HepG2 (cell line): Measurements from ENCODE around the gene DCDC2. TPM values are rescaled to one million over a fixed set of nuclear protein-coding genes. Genes with fewer than 3 reads are reported as not detected.
"Not testable (repeated sequence)": the region's sequence is repeated elsewhere in the genome, so short reads cannot be mapped to it uniquely, and the experiment has no call there.

Experiments used
- ATAC-seq: fragments of 200-7000 bp; cut with Tn5 transposase; 3 replicates; pipeline ENCODE4 v1.9.1; 2020; ENCODE audit warnings: mild to moderate bottlenecking, moderate library complexity
- BruUV-seq: library from RNA; stranded (reverse); fragments of 400-500 nt; replicated peaks from 2 replicates; lab custom pipeline; 2021; lab: Mats Ljungman, UMichigan
- CTCF ChIA-PET: fragments of 300-600 bp; formaldehyde crosslinking; extraction: SDS; loops from one replicate; lab custom pipeline; 2021; ENCODE audit warnings: low total read pairs, inconsistent platforms, low intra/inter-chr PET ratio; lab: Yijun Ruan, JAX
- POLR2A ChIA-PET: fragments of 350-600 bp; sonication (Branson Sonifier 250); formaldehyde crosslinking; loops from one replicate; lab custom pipeline; 2020; ENCODE audit warnings: antibody characterized with exemption, inconsistent platforms; lab: Yijun Ruan, JAX
- DNase-seq: peaks from one replicate; pipeline ENCODE4 v3.0.0-alpha.2; 2015; ENCODE audit warnings: low spot score
- FAIRE-seq: peaks from 3 replicates; lab custom pipeline; 2011; peaks lifted over from hg19 to GRCh38; lab: Jason Lieb, UNC
- H2AFZ ChIP-seq: one replicate; pipeline ENCODE4 v1.6.1; 2011; ENCODE audit warnings: low read length, inconsistent platforms
- H3K27ac ChIP-seq: fragments of 300-600 bp; 3 replicates; pipeline ENCODE4 v1.8.0; 2011; ENCODE audit warnings: mixed run types, mild to moderate bottlenecking, mixed read lengths, low read length, inconsistent platforms; ENCODE audit not compliant: insufficient read depth; ENCODE audit errors: extremely low read length
- H3K27me3 ChIP-seq, 2 experiments: fragments of 200-600 bp in 1 of 2; 2 replicates in 1 of 2; 3 replicates in 1 of 2; pipeline versions ENCODE4 v1.6.0 to v1.8.0; 2011; ENCODE audit warnings: low read length in 2 of 2, mild to moderate bottlenecking in 2 of 2, moderate library complexity in 2 of 2, inconsistent platforms in 1 of 2; ENCODE audit not compliant: insufficient read depth in 2 of 2, control insufficient read depth in 1 of 2
- H3K36me3 ChIP-seq, 2 experiments: fragments of 200-600 bp in 1 of 2; replicated peaks in 1 of 2; 2 replicates in 1 of 2; 3 replicates in 1 of 2; pipeline versions ENCODE4 v1.5.1 to v1.8.0; 2011; ENCODE audit warnings: low read length in 2 of 2, inconsistent platforms in 1 of 2; ENCODE audit not compliant: insufficient read depth in 2 of 2, control insufficient read depth in 1 of 2
- H3K4me1 ChIP-seq: 2 replicates; pipeline ENCODE4 v1.5.1; 2012; ENCODE audit warnings: low read length, inconsistent platforms; ENCODE audit not compliant: insufficient read depth
- H3K4me2 ChIP-seq: 2 replicates; pipeline ENCODE4 v1.6.0; 2011; ENCODE audit warnings: low read depth, low read length, inconsistent platforms
- H3K4me3 ChIP-seq, 3 experiments: fragments of 200-600 bp in 1 of 3; sonication (generic), shearing (Covaris generic) in 1 of 3; replicated peaks in 1 of 3; 2 replicates each; pipeline ENCODE4 v1.5.1; 2011 to 2016; ENCODE audit warnings: low read length in 3 of 3, inconsistent platforms in 2 of 3, low read depth in 2 of 3, mild to moderate bottlenecking in 2 of 3, control low read depth in 1 of 3, mixed read lengths in 1 of 3; ENCODE audit not compliant: insufficient read depth in 1 of 3
- H3K79me2 ChIP-seq: one replicate; pipeline ENCODE4 v1.6.1; 2011; ENCODE audit warnings: low read length, inconsistent platforms; ENCODE audit not compliant: insufficient read depth
- H3K9ac ChIP-seq: 2 replicates; pipeline ENCODE4 v1.6.0; 2011; ENCODE audit warnings: mild to moderate bottlenecking, low read depth, low read length, inconsistent platforms; ENCODE audit not compliant: insufficient read depth
- H3K9me3 ChIP-seq: 2 replicates; pipeline ENCODE4 v1.5.1; 2012; ENCODE audit warnings: mild to moderate bottlenecking, low read length
- H4K20me1 ChIP-seq: 2 replicates; pipeline ENCODE4 v1.6.0; 2011; ENCODE audit warnings: inconsistent platforms, mild to moderate bottlenecking, low read length, moderate library complexity; ENCODE audit not compliant: insufficient read depth
- ZFP90 ChIP-seq: sonication (generic); formaldehyde crosslinking; IDR thresholded peaks from 2 replicates; pipeline ENCODE4 v1.8.0; 2022; ENCODE audit warnings: missing genetic modification reagents, mild to moderate bottlenecking, inconsistent platforms, borderline replicate concordance
- ZNF121 ChIP-seq: sonication (generic); formaldehyde crosslinking; IDR thresholded peaks from 2 replicates; pipeline ENCODE4 v1.5.0; 2020; ENCODE audit warnings: mild to moderate bottlenecking, missing genetic modification reagents
- ZNF138 ChIP-seq: sonication (generic); formaldehyde crosslinking; IDR thresholded peaks from 2 replicates; pipeline ENCODE4 v1.5.0; 2020; ENCODE audit warnings: mild to moderate bottlenecking, low read depth, missing genetic modification reagents
- ZNF34 ChIP-seq: sonication (generic); formaldehyde crosslinking; IDR thresholded peaks from 2 replicates; pipeline ENCODE4 v1.4.0; 2020; ENCODE audit warnings: mild to moderate bottlenecking, missing genetic modification reagents, borderline replicate concordance
- WGBS: methylation state at CpG from one replicate; pipeline ENCODE4 v1.1.6; 2017; ENCODE audit warnings: low lambda C conversion rate; 5-methylcytosine and 5-hydroxymethylcytosine counted together
- in situ Hi-C: cut with HindIII; loops from 2 replicates; pipeline ENCODE4 v1.10.0; 2017; ENCODE audit warnings: low pct_unique_long_range_greater_than_20kb; ENCODE audit not compliant: extremely low pct_ligation_motif_present
- intact Hi-C: fragments of 100-400 bp; cut with micrococcal nuclease; formaldehyde crosslinking; loops from one replicate; pipeline ENCODE4 v1.10.0; 2022; ENCODE audit not compliant: unreplicated experiment
- polyA plus RNA-seq, 8 experiments: library from polyadenylated mRNA; depleted of rRNA in 3 of 8; stranded (reverse) in 7 of 8; unstranded in 1 of 8; fragments of >200 nt; fragmentation: Illumina TruSeq in 4 of 8; extraction: Trizol in 4 of 8; gene quantifications; 2 replicates each; pipeline versions ENCODE4 v1.2.1 to v1.2.3, GENCODE V29; 2011 to 2016; ENCODE audit warnings: low read depth in 4 of 8, missing spikeins in 1 of 8, mixed read lengths in 1 of 8; ENCODE audit not compliant: insufficient read depth in 1 of 8
- total RNA-seq, 5 experiments: library from RNA; depleted of rRNA; stranded (reverse); fragments of >200 nt; fragmentation: Illumina TruSeq; extraction: Trizol; gene quantifications; 2 replicates each; pipeline ENCODE4 v1.2.3, GENCODE V29; 2016; ENCODE audit warnings: low read depth in 1 of 5

Gene DCDC2
- total and polyA plus RNA-seq, 2 of the 13 experiments (the other 11 are each of a cell fraction or from before 2014, with no cell fraction given): 9.0 to 36.2 TPM

- H3K9ac ChIP-seq, ATAC-seq, H3K27ac ChIP-seq, H2AFZ ChIP-seq, intact Hi-C loops, H3K4me3 ChIP-seq, H3K9me3 ChIP-seq, DNase-seq, CTCF ChIA-PET, POLR2A ChIA-PET, H3K4me2 ChIP-seq, H3K27me3 ChIP-seq, H4K20me1 ChIP-seq, H3K4me1 ChIP-seq, BruUV-seq, FAIRE-seq, in situ Hi-C loops: not testable (repeated sequence)
- peak; percentile 91 for TF ChIP-seq ZFP90 (CRISPR knock-in tag)
- Histone ChIP-seq H3K36me3 (peaks cover 14 to 29% of the 10 kb centered on the region in 2 experiments), H3K79me2 (peaks cover 21% of the 10 kb centered on the region)
- WGBS: 89% methylated on average over 2 of the region's 2 CpGs
These were observed 64.0 kb downstream of the DCDC2 start for GRCh38 chr6:24293852-24294251.

- intact Hi-C loops: loop anchor here (10.0 kb wide), 1 partner anchor 208 kb away; the partner anchor contains the start of gene ALDH5A1
- no peak for DNase-seq
- WGBS: 96% methylated on average over 5 of the region's 5 CpGs
- POLR2A ChIA-PET: interaction anchor here (0.5 kb wide), 1 partner anchor 35 kb away, joined by 5 read pairs; no protein-coding TSS in a partner anchor
- H3K4me2 ChIP-seq: no peak overlapping the region
- TF ChIP-seq ZNF34 (CRISPR knock-in tag): no peak
- TF ChIP-seq ZNF138 (CRISPR knock-in tag): no peak
- TF ChIP-seq ZNF121: peak; percentile 61; the same call in 1 of the 2 replicates
- TF ChIP-seq, all 625 proteins: peak for 1
- H3K27ac ChIP-seq: no peak overlapping the region
- no peak overlapping the region for H3K4me3 ChIP-seq
- no peaks in the 10 kb centered on the region for H3K27me3 ChIP-seq
- no peak overlapping the region for H3K9ac ChIP-seq
- ATAC-seq (no peak), FAIRE-seq (no peak)
- CTCF ChIA-PET: no interaction called here
- no TSS peak for BruUV-seq
- peaks cover 10 to 28% of the 10 kb centered on the region in 2 experiments for H3K36me3 ChIP-seq
- no peaks in the 10 kb centered on the region for H3K9me3 ChIP-seq
- H3K4me1 ChIP-seq: peaks cover 38% of the 10 kb centered on the region
- H4K20me1 ChIP-seq: no peaks in the 10 kb centered on the region
- H3K79me2 ChIP-seq: no peaks in the 10 kb centered on the region
- no peak overlapping the region for H2AFZ ChIP-seq
- in situ Hi-C loops: no loop called here
These were observed 70.6 kb downstream of the DCDC2 start for GRCh38 chr6:24287239-24287638.
